ENCODE measurements around the gene MAGEB5. TPM values are rescaled to one million over a fixed set of nuclear protein-coding genes. Genes with fewer than 3 reads are reported as not detected.

MAGEB5 gene
- total RNA-seq, 3 donors from 2014 or later (not counting 1 experiment from before 2014, with no cell fraction given), result not detected

GRCh38 chrX:26208012-26208411, 8.0 kb upstream of the MAGEB5 start:
- no peaks in the 10 kb centered on the region for H3K36me3 ChIP-seq (ENCODE audit: control insufficient read depth, insufficient read depth, low read length)
- intact Hi-C loops (cut with micrococcal nuclease), result no loop called here
- no peak overlapping the region for H3K27ac ChIP-seq (ENCODE audit: low read length)
- H3K4me1 Mint-ChIP-seq, result no peaks in the 10 kb centered on the region
- H3K4me3 ChIP-seq (ENCODE audit: low read length), result no peak overlapping the region
- no peaks in the 10 kb centered on the region for H3K36me3 Mint-ChIP-seq
- H3K27ac Mint-ChIP-seq, result no peak overlapping the region
- TF ChIP-seq, protein P1, sequence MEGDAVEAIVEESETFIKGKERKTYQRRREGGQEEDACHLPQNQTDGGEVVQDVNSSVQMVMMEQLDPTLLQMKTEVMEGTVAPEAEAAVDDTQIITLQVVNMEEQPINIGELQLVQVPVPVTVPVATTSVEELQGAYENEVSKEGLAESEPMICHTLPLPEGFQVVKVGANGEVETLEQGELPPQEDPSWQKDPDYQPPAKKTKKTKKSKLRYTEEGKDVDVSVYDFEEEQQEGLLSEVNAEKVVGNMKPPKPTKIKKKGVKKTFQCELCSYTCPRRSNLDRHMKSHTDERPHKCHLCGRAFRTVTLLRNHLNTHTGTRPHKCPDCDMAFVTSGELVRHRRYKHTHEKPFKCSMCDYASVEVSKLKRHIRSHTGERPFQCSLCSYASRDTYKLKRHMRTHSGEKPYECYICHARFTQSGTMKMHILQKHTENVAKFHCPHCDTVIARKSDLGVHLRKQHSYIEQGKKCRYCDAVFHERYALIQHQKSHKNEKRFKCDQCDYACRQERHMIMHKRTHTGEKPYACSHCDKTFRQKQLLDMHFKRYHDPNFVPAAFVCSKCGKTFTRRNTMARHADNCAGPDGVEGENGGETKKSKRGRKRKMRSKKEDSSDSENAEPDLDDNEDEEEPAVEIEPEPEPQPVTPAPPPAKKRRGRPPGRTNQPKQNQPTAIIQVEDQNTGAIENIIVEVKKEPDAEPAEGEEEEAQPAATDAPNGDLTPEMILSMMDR (IDR thresholded peaks at IDR 0.05), result no peak
- no peak overlapping the region for H3K4me3 Mint-ChIP-seq
- WGBS (ENCODE audit: insufficient coverage), result 69% methylated on average over 3 of the region's 3 CpGs
- H3K27me3 ChIP-seq (ENCODE audit: control insufficient read depth, insufficient read depth, low read length), result no peaks in the 10 kb centered on the region
- H3K9me3 Mint-ChIP-seq, result peaks cover 0 to 3% of the 10 kb centered on the region in 2 donors
- no peaks in the 10 kb centered on the region for H3K27me3 Mint-ChIP-seq (ENCODE audit: low read depth in 2 of 2)
- DNase-seq (no peak), ATAC-seq (no peak)
- H3K4me1 ChIP-seq (ENCODE audit: control insufficient read depth, insufficient read depth, low read length), result no peaks in the 10 kb centered on the region
- peaks cover 2% of the 10 kb centered on the region for H3K9me3 ChIP-seq (ENCODE audit: control insufficient read depth, insufficient read depth, low read length)

DNA sequence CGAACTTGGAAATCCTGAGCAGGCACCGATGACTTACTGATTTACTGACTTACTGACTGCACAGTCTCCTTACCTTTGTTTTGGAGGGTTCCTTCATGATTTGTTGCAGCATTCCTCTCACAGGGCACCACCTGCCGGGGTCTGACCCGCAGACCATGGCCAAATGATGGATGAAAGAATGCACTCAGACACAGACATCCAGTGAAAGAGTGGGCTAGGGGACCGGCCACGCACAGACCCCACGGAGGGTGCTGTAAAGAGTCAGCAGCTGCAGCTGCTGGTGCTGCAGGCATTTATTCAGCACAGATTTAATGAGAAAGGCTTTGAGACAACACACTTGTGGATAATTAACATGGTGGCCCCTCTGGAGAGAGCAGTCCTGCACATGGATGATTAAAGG, 3.4 kb downstream of the MAGEB5 start:
- Histone ChIP-seq H3K27ac (ENCODE audit: low read length) (no peak overlapping the region), H3K9me3 (ENCODE audit: control insufficient read depth, insufficient read depth, low read length) (no peaks in the 10 kb centered on the region), H3K4me1 (ENCODE audit: control insufficient read depth, insufficient read depth, low read length) (no peaks in the 10 kb centered on the region), H3K27me3 (ENCODE audit: control insufficient read depth, insufficient read depth, low read length) (no peaks in the 10 kb centered on the region), H3K4me3 (ENCODE audit: low read length) (no peak overlapping the region), H3K36me3 (ENCODE audit: control insufficient read depth, insufficient read depth, low read length) (no peaks in the 10 kb centered on the region)
- Mint-ChIP-seq H3K4me1 (no peaks in the 10 kb centered on the region), H3K27me3 (ENCODE audit: low read depth in 2 of 2) (no peaks in the 10 kb centered on the region), H3K9me3 (peaks cover 0 to 4% of the 10 kb centered on the region in 2 donors), H3K36me3 (no peaks in the 10 kb centered on the region), H3K4me3 (no peak overlapping the region), H3K27ac (no peak overlapping the region)
- DNase-seq (no peak), ATAC-seq (no peak)
- TF ChIP-seq, protein P1 (IDR thresholded peaks at IDR 0.05), result no peak
- WGBS (ENCODE audit: insufficient coverage), result 90% methylated on average over 7 of the region's 7 CpGs
- intact Hi-C loops (cut with micrococcal nuclease), result no loop called here

DNA sequence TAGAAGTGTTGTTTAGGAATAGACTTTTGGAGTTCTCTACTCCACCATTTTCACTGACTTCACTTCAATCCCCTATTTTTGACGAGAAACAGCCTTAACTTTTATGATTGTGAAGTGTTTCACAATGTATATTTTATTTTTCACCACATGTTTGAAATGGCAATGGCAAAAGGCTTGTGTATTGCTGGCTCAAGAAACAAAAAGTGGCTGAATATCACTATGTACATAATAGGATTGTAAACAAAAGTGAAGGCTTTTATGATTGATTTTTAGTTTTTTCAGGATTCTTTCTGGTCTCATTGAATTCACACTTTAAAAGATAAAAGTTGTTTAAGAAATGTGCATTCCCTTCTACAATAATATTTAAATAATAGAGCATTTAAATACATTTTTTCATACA, 18.2 kb downstream of the MAGEB5 start:
- Mint-ChIP-seq H3K9me3 (peaks cover 5 to 7% of the 10 kb centered on the region in 2 donors), H3K36me3 (no peaks in the 10 kb centered on the region), H3K27ac (no peak overlapping the region), H3K4me3 (no peak overlapping the region), H3K4me1 (no peaks in the 10 kb centered on the region), H3K27me3 (ENCODE audit: low read depth in 2 of 2) (no peaks in the 10 kb centered on the region)
- Histone ChIP-seq H3K27me3 (ENCODE audit: control insufficient read depth, insufficient read depth, low read length) (no peaks in the 10 kb centered on the region), H3K36me3 (ENCODE audit: control insufficient read depth, insufficient read depth, low read length) (no peaks in the 10 kb centered on the region), H3K4me1 (ENCODE audit: control insufficient read depth, insufficient read depth, low read length) (no peaks in the 10 kb centered on the region), H3K4me3 (ENCODE audit: low read length) (no peak overlapping the region), H3K27ac (ENCODE audit: low read length) (no peak overlapping the region), H3K9me3 (ENCODE audit: control insufficient read depth, insufficient read depth, low read length) (no peaks in the 10 kb centered on the region)
- no peak for ATAC-seq
- no peak for DNase-seq
- intact Hi-C loops (cut with micrococcal nuclease), result no loop called here
- WGBS (ENCODE audit: insufficient coverage), result no CpG with 5 or more reads among the region's 1 CpG
- TF ChIP-seq, protein P1 (IDR thresholded peaks at IDR 0.05), result no peak

DNA sequence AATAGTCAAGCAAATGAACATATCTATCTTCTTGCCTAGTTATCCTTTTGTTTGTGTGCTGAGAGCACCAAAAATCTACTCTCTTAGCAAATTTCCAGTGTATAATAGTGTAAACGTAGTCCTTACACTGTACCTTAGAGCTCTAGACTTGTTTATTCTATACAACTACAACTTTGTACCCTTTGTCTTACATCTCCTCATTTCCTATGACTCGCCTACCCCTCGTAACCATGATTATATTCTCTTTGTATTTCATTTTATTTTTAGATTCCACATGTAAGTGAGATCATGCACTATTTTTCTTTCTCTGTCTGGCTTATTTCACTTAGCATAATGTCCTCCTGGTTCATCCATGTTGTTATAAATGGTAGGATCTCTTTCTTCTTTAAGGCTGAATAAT, 37.6 kb downstream of the MAGEB5 start:
- TF ChIP-seq, protein P1 (IDR thresholded peaks at IDR 0.05), result no peak
- DNase-seq, result no peak
- Mint-ChIP-seq H3K27ac (no peak overlapping the region), H3K27me3 (ENCODE audit: low read depth in 2 of 2) (no peaks in the 10 kb centered on the region), H3K36me3 (no peaks in the 10 kb centered on the region), H3K4me1 (no peaks in the 10 kb centered on the region), H3K4me3 (no peak overlapping the region), H3K9me3 (peaks cover 2 to 14% of the 10 kb centered on the region in 2 donors)
- Histone ChIP-seq H3K4me1 (ENCODE audit: control insufficient read depth, insufficient read depth, low read length) (no peaks in the 10 kb centered on the region), H3K9me3 (ENCODE audit: control insufficient read depth, insufficient read depth, low read length) (peaks cover 5% of the 10 kb centered on the region), H3K27me3 (ENCODE audit: control insufficient read depth, insufficient read depth, low read length) (no peaks in the 10 kb centered on the region), H3K27ac (ENCODE audit: low read length) (no peak overlapping the region), H3K4me3 (ENCODE audit: low read length) (no peak overlapping the region), H3K36me3 (ENCODE audit: control insufficient read depth, insufficient read depth, low read length) (no peaks in the 10 kb centered on the region)
- intact Hi-C loops (cut with micrococcal nuclease), result no loop called here
- 67% methylated on average over 1 of the region's 3 CpGs for WGBS (ENCODE audit: insufficient coverage)
- no peak for ATAC-seq

All from natural killer cell (primary cell).